Right lobe of liver (tissue), 6 donors: ENCODE results near the gene TBX2. TPM values are rescaled to one million over a fixed set of nuclear protein-coding genes. Genes with fewer than 3 reads are reported as not detected.

Source experiments
- ATAC-seq, 4 donors: fragments of 200-7000 bp; cut with Tn5 transposase; one replicate each; pipeline ENCODE4 v1.9.1; 2020; ENCODE audit warnings: mild to moderate bottlenecking in 4 of 4, moderate library complexity in 4 of 4
- DNase-seq, 3 donors: peaks; one replicate each; pipeline ENCODE4 v3.0.0-alpha.2; 2020
- H3K27ac ChIP-seq, 3 donors: fragments of 200-600 bp; one replicate each; pipeline ENCODE4 v1.8.0; 2022
- H3K27me3 ChIP-seq, 2 donors: fragments of 200-600 bp; one replicate each; pipeline ENCODE4 v1.8.0; 2022
- H3K36me3 ChIP-seq, 4 donors: fragments of 200-600 bp; sonication (generic) in 1 of 4; one replicate each; pipeline versions ENCODE4 v1.5.1 to v1.8.0; 2017 to 2022; ENCODE audit warnings: control low read depth in 1 of 4
- H3K4me1 ChIP-seq, 4 donors: fragments of 200-600 bp; sonication (generic) in 1 of 4; one replicate each; pipeline versions ENCODE4 v1.5.1 to v1.8.0; 2017 to 2022; ENCODE audit warnings: control low read depth in 1 of 4
- H3K4me3 ChIP-seq, 3 donors: fragments of 200-600 bp; one replicate each; pipeline ENCODE4 v1.8.0; 2022
- H3K9me3 ChIP-seq, 4 donors: fragments of 200-600 bp; sonication (generic) in 1 of 4; one replicate each; pipeline versions ENCODE4 v1.5.1 to v1.8.0; 2017 to 2022; ENCODE audit warnings: control low read depth in 1 of 4
- CTCF ChIP-seq, 4 donors: fragments of 200-600 bp in 3 of 4; fragments of 450-650 bp in 1 of 4; IDR thresholded peaks; one replicate each; pipeline versions ENCODE4 v1.5.1 to v1.8.0; 2016 to 2022; ENCODE audit warnings: antibody characterized with exemption in 4 of 4, mild to moderate bottlenecking in 2 of 4
- POLR2A ChIP-seq: fragments of 450-650 bp; IDR thresholded peaks from one replicate; pipeline ENCODE4 v1.6.1; 2017; ENCODE audit warnings: antibody characterized with exemption, mild to moderate bottlenecking
- WGBS: methylation state at CpG from one replicate; pipeline ENCODE4 v1.1.6; 2018; ENCODE audit warnings: low coverage, low lambda C conversion rate; ENCODE audit not compliant: insufficient coverage; ENCODE audit errors: missing lambda C conversion rate; 5-methylcytosine and 5-hydroxymethylcytosine counted together
- intact Hi-C, 2 donors: fragments of 100-400 bp; cut with DNase I; formaldehyde crosslinking; loops; one replicate each; pipeline versions ENCODE4 v1.11.2 to v1.14.1; 2022
- total RNA-seq, 6 experiments: library from RNA; depleted of rRNA in 2 of 6; stranded (reverse); fragments of >200 nt in 2 of 6; fragmentation: NEBNext Ultra II Directional in 3 of 6; extraction: Animal tissue kit (Norgen Biotek cat#: 25700) in 3 of 6; gene quantifications; one replicate each; pipeline versions ENCODE4 v1.1.0 to v1.2.4, GENCODE V29; 2016 to 2023
- donor health status: DM: no; HTN: yes; CAD: no.
- donor health status: DM: no; HTN: no; CAD: no.
- donor health status: DM: no; HTN: no; CAD: no.
- donor health status: DM: no; HTN: yes; CAD: no.
- donor health status: DM: no; HTN: yes; CAD: no.

The TBX2 gene
- total RNA-seq, 6 experiments from 2014 or later, result 1.9 to 4.4 (median 2.7) TPM

- no peak overlapping the region for H3K27ac ChIP-seq
- no peaks in the 10 kb centered on the region for H3K4me1 ChIP-seq
- TF ChIP-seq CTCF (IDR thresholded peaks at IDR 0.05), result no peak
- no peak for TF ChIP-seq POLR2A
- intact Hi-C loops, result no loop called here
- H3K9me3 ChIP-seq, result no peaks in the 10 kb centered on the region
- peak in 1 of 3 donors; percentile 22 for DNase-seq
- no peaks in the 10 kb centered on the region for H3K36me3 ChIP-seq
- ATAC-seq, result no peak
- H3K27me3 ChIP-seq, result no peaks in the 10 kb centered on the region
- no CpG with 5 or more reads among the region's 8 CpGs for WGBS
- H3K4me3 ChIP-seq, result no peak overlapping the region
These were observed 15.3 kb upstream of the TBX2 start for GRCh38 chr17:61384354-61384691.

GRCh38 chr17:61384692-61385576 is 14.7 kb upstream of the TBX2 start:
- no peaks in the 10 kb centered on the region for H3K9me3 ChIP-seq
- DNase-seq (peak in 1 of 3 donors; percentile 17), ATAC-seq (no peak)
- intact Hi-C loops, result no loop called here
- H3K4me3 ChIP-seq, result no peak overlapping the region
- WGBS, result 93% methylated on average over 6 of the region's 13 CpGs
- H3K27me3 ChIP-seq, result no peaks in the 10 kb centered on the region
- TF ChIP-seq CTCF (IDR thresholded peaks at IDR 0.05) (no peak), POLR2A (no peak)
- H3K27ac ChIP-seq, result no peak overlapping the region
- H3K4me1 ChIP-seq, result no peaks in the 10 kb centered on the region
- no peaks in the 10 kb centered on the region for H3K36me3 ChIP-seq

GRCh38 chr17:61385577-61386236 is 13.9 kb upstream of the TBX2 start:
- Histone ChIP-seq H3K27ac (no peak overlapping the region), H3K27me3 (no peaks in the 10 kb centered on the region), H3K4me3 (no peak overlapping the region), H3K9me3 (no peaks in the 10 kb centered on the region), H3K4me1 (no peaks in the 10 kb centered on the region), H3K36me3 (no peaks in the 10 kb centered on the region)
- TF ChIP-seq POLR2A (no peak), CTCF (IDR thresholded peaks at IDR 0.05) (no peak)
- ATAC-seq (no peak), DNase-seq (peak in 1 of 3 donors; percentile 25)
- intact Hi-C loops, result no loop called here
- WGBS, result 91% methylated on average over 4 of the region's 15 CpGs

GRCh38 chr17:61386251-61386650 is 13.4 kb upstream of the TBX2 start:
- no peaks in the 10 kb centered on the region for H3K27me3 ChIP-seq
- DNase-seq, result peak in 1 of 3 donors; percentile 20
- WGBS, result 57% methylated on average over 2 of the region's 6 CpGs
- H3K4me1 ChIP-seq, result no peaks in the 10 kb centered on the region
- no peak overlapping the region for H3K27ac ChIP-seq
- intact Hi-C loops, result no loop called here
- H3K36me3 ChIP-seq, result no peaks in the 10 kb centered on the region
- no peak for ATAC-seq
- TF ChIP-seq POLR2A (no peak), CTCF (IDR thresholded peaks at IDR 0.05) (no peak)
- H3K4me3 ChIP-seq, result no peak overlapping the region
- H3K9me3 ChIP-seq, result no peaks in the 10 kb centered on the region
